ENCODE data around the gene TRPV6. TPM values are rescaled to one million over a fixed set of nuclear protein-coding genes. Genes with fewer than 3 reads are reported as not detected.

The TRPV6 gene
- polyA plus RNA-seq, 6 donors from 2014 or later, result 0.19 TPM; not detected in 5

DNA sequence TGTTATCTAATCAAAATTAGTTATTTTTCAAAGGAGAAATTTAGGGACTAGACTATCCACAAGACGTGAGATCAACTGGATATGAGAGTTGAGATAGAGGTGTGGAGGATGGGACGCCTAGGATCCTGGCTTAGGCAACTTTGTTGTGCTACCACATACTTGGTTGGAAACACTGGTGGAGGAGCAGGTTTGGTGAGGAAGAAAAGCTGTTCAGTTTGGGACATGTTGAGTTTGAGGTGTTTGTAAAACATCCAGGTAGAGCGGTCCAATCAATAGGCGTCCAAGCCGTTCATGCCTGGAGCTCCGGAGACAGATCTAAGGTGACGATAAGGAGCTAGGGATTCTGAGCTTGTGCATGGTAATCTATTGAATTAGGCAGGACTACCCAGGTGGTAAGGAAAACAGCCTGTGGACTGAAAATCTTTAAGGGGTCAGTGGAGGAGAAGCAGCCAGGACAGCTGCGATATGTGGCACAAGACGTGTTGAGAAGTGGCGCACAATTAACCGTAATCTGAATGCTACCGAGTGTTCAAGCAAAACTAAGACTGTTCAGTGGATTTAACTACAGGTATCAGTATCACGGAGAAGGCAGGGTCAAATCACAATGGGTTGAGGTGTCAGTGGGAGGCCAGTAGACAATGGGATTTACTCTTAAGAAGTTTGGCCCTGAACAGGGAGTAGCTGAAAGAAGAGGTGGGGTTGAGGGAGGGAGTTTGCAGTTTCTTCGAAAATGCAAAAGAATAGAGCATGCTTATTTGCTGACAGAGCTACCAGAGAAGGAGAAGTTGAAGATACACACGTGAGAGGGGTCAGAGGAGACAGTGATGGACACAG is 16.1 kb upstream of the TRPV6 start:
- H3K36me3 Mint-ChIP-seq, result peaks cover 0 to 3% of the 10 kb centered on the region in 2 donors
- peaks cover 0 to 24% (median 5%) of the 10 kb centered on the region in 7 donors for H3K9me3 Mint-ChIP-seq
- no peak overlapping the region for H3K27ac Mint-ChIP-seq
- no peak for ATAC-seq (ENCODE audit: low read depth in 2 of 2)
- peaks cover 22 to 35% (median 35%) of the 10 kb centered on the region in 3 donors for H3K27me3 Mint-ChIP-seq
- H3K4me1 Mint-ChIP-seq, result no peaks in the 10 kb centered on the region
- DNase-seq, result no peak
- H3K4me3 Mint-ChIP-seq, result no peak overlapping the region

DNA sequence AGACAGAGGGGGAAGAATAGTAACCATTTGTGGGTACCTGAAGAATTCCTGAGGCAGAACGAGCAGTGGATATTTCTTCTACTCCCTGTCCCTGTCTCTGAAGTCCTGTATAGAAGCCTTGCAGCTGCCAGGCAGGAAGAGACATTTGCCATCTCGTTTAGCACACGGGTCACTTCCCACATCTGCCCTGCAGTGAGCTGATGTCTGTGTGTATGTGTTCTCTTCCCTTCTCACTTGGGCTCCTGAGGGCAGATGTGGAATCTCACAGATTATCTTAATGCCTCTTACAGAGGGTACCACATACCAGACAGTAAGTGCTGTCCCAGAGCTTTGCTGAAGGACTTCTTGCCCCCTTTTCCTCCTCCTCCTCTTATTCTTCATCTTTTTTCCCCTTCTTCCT is 14.1 kb upstream of the TRPV6 start:
- Mint-ChIP-seq H3K27ac (peak overlapping the region in 1 of 6 donors; percentile 59), H3K9me3 (peaks cover 0 to 16% (median 4%) of the 10 kb centered on the region in 7 donors), H3K27me3 (peaks cover 30 to 37% (median 35%) of the 10 kb centered on the region in 3 donors), H3K4me1 (no peaks in the 10 kb centered on the region), H3K36me3 (peaks cover 0 to 3% of the 10 kb centered on the region in 2 donors), H3K4me3 (no peak overlapping the region)
- ATAC-seq (ENCODE audit: low read depth in 2 of 2) (no peak), DNase-seq (no peak)

DNA sequence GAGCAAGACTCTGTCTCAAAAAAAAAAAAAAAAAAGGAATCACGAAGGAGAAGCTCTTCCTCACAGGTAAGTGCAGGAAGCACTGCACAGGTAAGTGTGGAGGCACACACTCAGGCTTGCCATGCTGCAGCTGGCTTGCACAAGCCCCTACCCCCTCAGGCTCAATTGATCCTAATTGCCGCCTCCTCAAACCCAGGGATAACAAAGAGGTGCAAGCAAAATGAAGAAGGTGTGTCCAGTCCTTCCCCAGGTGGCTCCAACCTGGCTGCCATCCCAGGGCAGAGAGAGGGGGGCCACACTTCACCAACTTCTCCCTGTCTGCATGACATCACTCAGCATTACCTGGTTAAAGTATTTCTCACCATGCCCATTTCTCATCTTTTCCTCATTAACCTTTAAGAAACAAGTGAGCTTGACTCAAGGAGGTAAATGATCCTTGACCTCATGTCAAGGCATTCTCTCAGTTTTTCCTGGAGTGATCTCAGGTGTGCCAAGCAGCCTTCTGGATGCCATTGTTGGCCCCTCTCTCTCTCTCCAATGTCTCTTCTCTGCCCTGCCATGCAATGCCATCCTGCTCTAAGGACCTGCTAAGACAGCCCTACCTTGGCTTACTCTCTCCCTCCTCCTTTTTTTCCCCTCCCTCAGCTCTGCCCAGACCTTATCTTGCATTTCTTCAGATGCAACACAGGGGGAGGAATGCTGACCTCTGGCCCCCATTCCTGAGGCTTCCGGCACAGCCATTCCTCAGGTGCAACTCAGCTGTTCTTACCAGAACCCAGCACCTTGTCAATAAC is 13.0 kb upstream of the TRPV6 start:
- DNase-seq (no peak), ATAC-seq (ENCODE audit: low read depth in 2 of 2) (no peak)
- Mint-ChIP-seq H3K36me3 (peaks cover 0 to 3% of the 10 kb centered on the region in 2 donors), H3K27me3 (peaks cover 36 to 45% (median 40%) of the 10 kb centered on the region in 3 donors), H3K9me3 (peaks cover 0 to 6% (median 2%) of the 10 kb centered on the region in 7 donors), H3K27ac (no peak overlapping the region), H3K4me3 (no peak overlapping the region), H3K4me1 (no peaks in the 10 kb centered on the region)

DNA sequence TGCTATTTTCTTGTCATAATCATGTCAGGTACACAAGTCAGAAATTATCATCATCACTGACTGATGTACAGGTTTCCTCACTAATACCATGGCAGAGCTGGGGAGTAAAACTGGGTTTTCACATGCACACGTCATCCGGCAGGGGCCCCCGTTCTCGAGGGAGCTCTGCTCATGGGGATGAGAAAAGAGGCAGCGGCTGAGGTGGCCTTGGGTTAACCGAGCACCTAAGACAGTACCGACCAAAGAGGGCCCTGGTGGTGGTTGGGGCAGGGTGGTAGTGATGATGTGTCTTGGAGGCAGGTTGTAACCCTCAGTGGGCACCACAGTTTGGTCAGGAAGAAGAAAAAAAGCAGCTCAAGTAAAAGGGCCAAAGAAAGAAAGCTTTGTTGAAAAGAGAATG is 12.1 kb upstream of the TRPV6 start:
- no peaks in the 10 kb centered on the region for H3K36me3 Mint-ChIP-seq
- H3K27ac Mint-ChIP-seq, result no peak overlapping the region
- H3K9me3 Mint-ChIP-seq, result peaks cover 0 to 2% (median 0%) of the 10 kb centered on the region in 7 donors
- no peak overlapping the region for H3K4me3 Mint-ChIP-seq
- DNase-seq (no peak), ATAC-seq (ENCODE audit: low read depth in 2 of 2) (no peak)
- H3K27me3 Mint-ChIP-seq, result peaks cover 36 to 45% (median 40%) of the 10 kb centered on the region in 3 donors
- H3K4me1 Mint-ChIP-seq, result no peaks in the 10 kb centered on the region

DNA sequence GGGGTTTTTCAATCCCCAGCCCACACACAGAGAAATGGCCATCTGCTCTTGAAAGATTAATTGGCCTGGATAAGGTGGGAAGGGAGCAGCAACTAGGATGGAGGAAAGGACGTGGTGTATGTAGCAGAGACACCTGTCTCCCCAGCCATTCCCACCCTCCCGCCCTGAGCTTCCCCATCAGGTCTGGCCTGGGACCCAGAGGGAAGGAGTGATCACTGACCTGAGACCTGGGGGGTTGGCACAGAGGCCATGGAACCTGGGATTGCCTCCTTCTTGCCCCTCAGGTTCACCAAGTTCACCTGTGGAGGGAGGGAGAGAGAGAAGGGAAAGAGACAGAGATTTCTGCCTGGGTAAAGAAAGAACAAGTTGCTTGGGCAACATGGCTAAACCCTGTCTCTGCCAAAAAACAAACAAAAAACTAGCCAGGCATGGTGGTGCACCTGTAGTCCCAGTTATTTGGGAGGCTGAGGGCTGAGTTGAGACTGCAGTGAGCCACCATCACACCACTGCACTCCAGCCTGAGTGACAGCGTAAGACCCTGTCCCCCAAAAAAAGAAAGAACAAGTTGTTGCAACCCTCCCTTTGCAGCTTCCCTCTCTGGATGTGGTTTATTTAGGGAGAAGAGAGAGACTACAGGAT is 11.3 kb upstream of the TRPV6 start:
- H3K27ac Mint-ChIP-seq, result peak overlapping the region in 3 of 6 donors; percentile 60 to 83 (median 64)
- no peak overlapping the region for H3K4me3 Mint-ChIP-seq
- DNase-seq (no peak), ATAC-seq (ENCODE audit: low read depth in 2 of 2) (no peak)
- H3K36me3 Mint-ChIP-seq, result no peaks in the 10 kb centered on the region
- peaks cover 36 to 50% (median 47%) of the 10 kb centered on the region in 3 donors for H3K27me3 Mint-ChIP-seq
- H3K9me3 Mint-ChIP-seq, result peaks cover 0 to 2% (median 0%) of the 10 kb centered on the region in 7 donors
- no peaks in the 10 kb centered on the region for H3K4me1 Mint-ChIP-seq

DNA sequence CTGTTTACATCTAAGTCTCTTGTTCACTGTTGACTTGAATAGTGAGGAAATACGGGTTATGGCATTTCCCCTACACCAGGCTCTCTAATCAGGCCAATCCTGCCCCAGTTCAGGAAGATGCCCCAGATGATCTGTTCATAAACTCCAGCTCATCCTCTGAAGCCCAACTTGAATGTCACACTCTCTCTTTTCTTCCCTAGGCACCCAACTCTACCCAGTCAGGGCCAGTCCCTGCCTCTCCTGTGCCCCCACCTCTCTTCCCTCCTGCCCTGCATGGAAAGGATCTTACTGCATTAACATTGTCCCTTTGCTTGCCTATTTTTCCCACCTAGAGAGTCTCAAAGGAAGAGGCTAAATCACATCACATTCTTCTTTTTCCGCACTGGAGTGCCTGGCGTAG is 10.6 kb upstream of the TRPV6 start:
- Mint-ChIP-seq H3K27ac (peak overlapping the region in 1 of 6 donors; percentile 60), H3K9me3 (no peaks in the 10 kb centered on the region), H3K4me1 (peaks cover 0 to under 1% (median 0%) of the 10 kb centered on the region in 3 donors), H3K36me3 (no peaks in the 10 kb centered on the region), H3K27me3 (peaks cover 37 to 58% (median 53%) of the 10 kb centered on the region in 3 donors), H3K4me3 (no peak overlapping the region)
- ATAC-seq (ENCODE audit: low read depth in 2 of 2), result no peak
- DNase-seq, result no peak

DNA sequence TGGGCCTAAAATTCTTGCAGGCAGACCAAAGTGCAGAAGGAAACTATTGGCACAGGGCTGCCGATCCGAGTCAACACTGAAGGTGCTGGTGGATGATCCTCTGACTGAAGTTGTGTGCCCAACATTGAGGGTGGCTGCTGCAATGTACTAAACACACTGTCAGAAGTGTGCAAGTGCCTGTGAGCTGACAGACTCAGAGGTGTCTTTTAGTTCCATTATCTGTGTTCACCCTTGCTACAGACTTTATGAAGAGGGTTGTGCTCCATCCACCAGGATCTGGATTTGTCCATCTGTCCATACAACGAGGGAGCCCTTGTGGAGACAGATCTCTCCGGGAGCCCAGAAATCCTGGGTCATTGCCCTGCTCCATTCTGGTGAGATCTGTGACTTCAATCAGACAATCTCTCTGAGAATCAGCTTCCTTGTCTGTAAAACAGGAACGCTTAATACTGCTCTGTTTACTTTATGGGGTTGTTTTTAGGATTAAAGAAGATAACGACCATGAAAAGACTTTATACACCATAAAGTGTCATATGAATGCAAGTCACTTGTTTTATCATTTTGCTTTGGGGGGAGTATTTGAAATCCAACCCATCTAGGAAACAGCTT is 9.5 kb upstream of the TRPV6 start:
- Mint-ChIP-seq H3K36me3 (no peaks in the 10 kb centered on the region), H3K9me3 (peaks cover 0 to 4% (median 0%) of the 10 kb centered on the region in 7 donors), H3K4me3 (no peak overlapping the region), H3K4me1 (peaks cover 0 to 6% (median 6%) of the 10 kb centered on the region in 3 donors), H3K27ac (no peak overlapping the region), H3K27me3 (peaks cover 41 to 62% (median 58%) of the 10 kb centered on the region in 3 donors)
- DNase-seq (no peak), ATAC-seq (ENCODE audit: low read depth in 2 of 2) (no peak)

DNA sequence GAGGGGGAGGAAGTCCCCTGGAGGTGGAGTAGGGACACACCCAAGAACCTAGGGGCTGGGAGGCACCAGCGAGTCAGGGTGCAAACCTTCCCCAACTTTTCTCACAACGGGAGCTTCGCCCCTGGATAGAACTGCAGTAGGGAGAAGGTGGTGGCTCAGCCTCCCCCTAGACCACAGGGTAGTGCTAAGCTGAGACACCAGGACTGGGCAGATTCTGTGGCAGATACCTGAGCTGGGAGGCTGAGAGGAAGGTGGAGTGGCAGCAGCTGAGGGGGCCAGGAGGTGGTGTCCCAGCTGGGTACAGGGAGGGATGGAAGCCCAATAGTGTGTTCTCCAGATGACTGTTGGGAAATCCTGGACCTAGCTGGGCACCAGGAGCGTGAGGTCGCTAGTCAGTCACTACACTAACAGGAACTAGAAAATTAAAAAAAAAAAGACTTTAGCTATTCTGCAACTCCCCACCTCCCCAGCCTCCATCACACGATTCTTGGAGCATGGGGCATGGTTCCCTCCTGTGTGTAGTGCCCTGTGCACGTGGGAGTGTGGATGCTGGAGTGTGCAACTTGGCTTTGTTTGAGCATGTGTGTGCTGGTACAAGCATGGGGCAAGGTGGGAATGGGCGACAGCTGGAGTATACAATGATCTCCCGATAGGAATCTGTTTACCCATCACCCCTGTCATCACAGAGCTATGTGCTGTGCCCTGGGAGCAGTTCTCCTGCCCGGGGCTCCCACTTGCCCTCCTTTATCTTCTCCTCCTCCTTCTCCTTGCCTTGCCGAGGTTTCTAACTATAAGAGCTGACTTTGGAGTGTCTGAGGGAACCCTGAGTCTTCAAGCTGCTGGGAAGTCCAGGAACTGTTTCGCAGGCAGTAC is 8.8 kb upstream of the TRPV6 start:
- no peaks in the 10 kb centered on the region for H3K36me3 Mint-ChIP-seq
- ATAC-seq (ENCODE audit: low read depth in 2 of 2) (no peak), DNase-seq (no peak)
- H3K27ac Mint-ChIP-seq, result no peak overlapping the region
- no peak overlapping the region for H3K4me3 Mint-ChIP-seq
- peaks cover 0 to 6% (median 6%) of the 10 kb centered on the region in 3 donors for H3K4me1 Mint-ChIP-seq
- peaks cover 41 to 60% (median 53%) of the 10 kb centered on the region in 3 donors for H3K27me3 Mint-ChIP-seq
- peaks cover 0 to 4% (median 0%) of the 10 kb centered on the region in 7 donors for H3K9me3 Mint-ChIP-seq

DNA sequence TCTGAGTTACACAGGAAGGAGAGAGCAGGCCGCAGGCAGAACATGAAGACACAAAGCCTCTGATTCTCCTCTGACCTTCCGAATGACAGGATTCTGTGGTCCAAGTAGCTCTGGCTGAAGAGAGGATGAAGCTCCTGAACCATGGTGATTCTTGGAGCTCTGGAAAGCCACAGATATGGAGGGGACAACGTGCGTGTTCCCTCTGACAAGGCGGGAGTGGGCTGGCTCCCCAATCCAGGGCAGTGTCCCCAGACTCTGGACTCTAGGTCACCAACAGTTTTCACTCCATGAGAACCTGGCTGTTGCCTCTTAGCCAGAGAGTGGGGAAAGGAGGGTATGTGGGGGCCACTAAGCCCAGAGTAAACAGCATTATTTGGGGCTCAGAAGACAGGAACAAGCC is 7.4 kb upstream of the TRPV6 start:
- Mint-ChIP-seq H3K4me3 (no peak overlapping the region), H3K27me3 (peaks cover 38 to 56% (median 45%) of the 10 kb centered on the region in 3 donors), H3K9me3 (peaks cover 0 to 4% (median 0%) of the 10 kb centered on the region in 7 donors), H3K27ac (no peak overlapping the region), H3K4me1 (peaks cover 0 to 6% (median 6%) of the 10 kb centered on the region in 3 donors), H3K36me3 (no peaks in the 10 kb centered on the region)
- DNase-seq, result no peak
- ATAC-seq (ENCODE audit: low read depth in 2 of 2), result no peak

DNA sequence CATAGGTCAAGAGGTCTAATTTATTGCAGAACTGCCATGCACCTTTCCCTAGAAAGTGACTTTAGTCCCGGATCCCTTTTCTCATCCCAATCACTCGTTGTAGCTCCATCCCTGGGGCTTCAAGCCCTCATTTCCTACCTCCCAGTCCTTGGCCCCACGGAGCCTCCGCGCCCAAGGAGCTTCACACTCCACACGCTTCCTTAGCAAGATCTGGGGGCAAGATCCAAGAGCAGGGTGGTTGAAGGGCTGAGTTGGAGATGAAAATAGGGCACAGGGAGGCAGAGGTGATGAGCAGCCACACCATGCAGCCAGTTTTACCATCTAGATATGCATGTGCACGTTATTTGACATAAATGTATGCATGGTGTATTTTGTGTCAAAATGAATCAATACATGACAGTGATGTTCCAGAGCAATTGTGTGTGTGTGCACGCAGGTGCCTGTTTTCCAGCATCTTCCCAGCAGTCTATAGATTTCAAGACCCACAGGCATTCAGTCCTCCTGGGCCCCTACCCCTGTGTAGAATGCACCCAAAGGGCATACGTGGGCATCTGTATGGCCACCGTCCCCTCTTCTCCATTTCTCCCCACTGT is 6.0 kb upstream of the TRPV6 start:
- DNase-seq (no peak), ATAC-seq (ENCODE audit: low read depth in 2 of 2) (no peak)
- H3K36me3 Mint-ChIP-seq, result no peaks in the 10 kb centered on the region
- peaks cover 0 to 4% (median 0%) of the 10 kb centered on the region in 7 donors for H3K9me3 Mint-ChIP-seq
- H3K27me3 Mint-ChIP-seq, result peaks cover 30 to 51% (median 37%) of the 10 kb centered on the region in 3 donors
- H3K4me1 Mint-ChIP-seq, result peaks cover 0 to 6% (median 6%) of the 10 kb centered on the region in 3 donors
- no peak overlapping the region for H3K4me3 Mint-ChIP-seq
- H3K27ac Mint-ChIP-seq, result no peak overlapping the region

DNA sequence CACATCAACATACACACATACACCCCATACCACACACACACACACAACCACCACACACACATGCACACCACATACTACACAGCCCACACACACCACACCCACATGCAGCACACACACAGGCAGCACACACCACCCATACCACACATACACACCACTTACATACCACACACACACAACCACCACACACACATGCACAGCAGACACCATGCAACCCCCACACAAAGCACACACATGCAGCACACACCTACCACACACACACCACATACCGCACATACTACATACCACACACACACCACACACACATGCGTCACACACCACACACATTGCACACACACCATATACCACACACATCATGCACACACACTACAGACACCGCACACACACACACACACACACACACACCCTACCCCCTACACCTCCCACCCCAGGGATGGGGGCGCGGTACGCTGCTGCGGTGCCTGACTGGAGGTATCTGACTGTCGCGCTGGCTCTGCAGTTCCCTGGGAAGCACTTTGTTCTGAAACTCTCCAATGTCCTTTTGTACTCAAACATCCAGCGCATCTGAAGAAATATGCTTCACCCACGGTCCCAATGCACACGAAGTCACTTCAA is 5.4 kb upstream of the TRPV6 start:
- no peak overlapping the region for H3K4me3 Mint-ChIP-seq
- ATAC-seq (ENCODE audit: low read depth in 2 of 2) (no peak), DNase-seq (no peak)
- H3K27me3 Mint-ChIP-seq, result peaks cover 24 to 45% (median 31%) of the 10 kb centered on the region in 3 donors
- peaks cover 0 to 6% (median 6%) of the 10 kb centered on the region in 3 donors for H3K4me1 Mint-ChIP-seq
- no peaks in the 10 kb centered on the region for H3K36me3 Mint-ChIP-seq
- H3K27ac Mint-ChIP-seq, result no peak overlapping the region
- peaks cover 0 to 4% (median 0%) of the 10 kb centered on the region in 7 donors for H3K9me3 Mint-ChIP-seq
